K562 (cell line): ENCODE results near the gene MOCOS. TPM values are rescaled to one million over a fixed set of nuclear protein-coding genes. Genes with fewer than 3 reads are reported as not detected.

Experiments
- ATAC-seq: fragments of 200-7000 bp; cut with Tn5 transposase; 3 replicates; pipeline ENCODE4 v1.9.1; 2020; ENCODE audit warnings: moderate library complexity
- BruUV-seq: library from RNA; stranded (reverse); fragments of 400-500 nt; replicated peaks from 2 replicates; lab custom pipeline; 2021; lab: Mats Ljungman, UMichigan
- CTCF ChIA-PET: fragments of 300-600 bp; formaldehyde crosslinking; extraction: SDS; loops from one replicate; lab custom pipeline; 2021; ENCODE audit warnings: low intra/inter-chr PET ratio; lab: Yijun Ruan, JAX
- POLR2A ChIA-PET: fragments of 300-600, 350-650 bp; sonication (Branson Sonifier 250); formaldehyde crosslinking; extraction: SDS; loops from one replicate; lab custom pipeline; 2021; ENCODE audit warnings: antibody characterized with exemption, inconsistent platforms; lab: Yijun Ruan, JAX
- DNase-seq, 4 experiments: peaks; one replicate each; pipeline versions ENCODE4 v3.0.0 to v3.0.0-alpha.2; 2011 to 2018; ENCODE audit warnings: low spot score in 3 of 4, mixed read lengths in 3 of 4; ENCODE audit errors: extremely low read depth in 1 of 4
- FAIRE-seq: peaks from 2 replicates; lab custom pipeline; 2011; peaks lifted over from hg19 to GRCh38; lab: Jason Lieb, UNC
- H2AFZ ChIP-seq: 2 replicates; pipeline ENCODE4 v1.6.0; 2011; ENCODE audit warnings: low read depth, low read length, control low read depth, inconsistent platforms
- H3K27ac ChIP-seq: fragments of 200-600 bp; 3 replicates; pipeline ENCODE4 v1.8.0; 2011; ENCODE audit warnings: low read depth, mild to moderate bottlenecking, control low read depth, inconsistent platforms, low read length, moderate library complexity, mixed read lengths; ENCODE audit errors: extremely low read depth
- H3K27me3 ChIP-seq, 2 experiments: fragments of 300-600 bp in 1 of 2; 2 replicates in 1 of 2; 3 replicates in 1 of 2; pipeline versions ENCODE4 v1.6.0 to v1.8.0; 2011; ENCODE audit warnings: inconsistent platforms in 2 of 2, low read length in 2 of 2, mild to moderate bottlenecking in 1 of 2, mixed read lengths in 1 of 2, moderate library complexity in 1 of 2; ENCODE audit not compliant: control insufficient read depth in 2 of 2, insufficient read depth in 2 of 2
- H3K36me3 ChIP-seq: fragments of 300-600 bp; 3 replicates; pipeline ENCODE4 v1.8.0; 2011; ENCODE audit warnings: mild to moderate bottlenecking, low read length, inconsistent platforms; ENCODE audit not compliant: control insufficient read depth, insufficient read depth
- H3K4me1 ChIP-seq, 2 experiments: fragments of 200-600 bp in 1 of 2; replicated peaks in 1 of 2; 2 replicates in 1 of 2; 3 replicates in 1 of 2; pipeline versions ENCODE4 v1.5.1 to v1.8.0; 2011; ENCODE audit warnings: inconsistent platforms in 2 of 2, low read length in 2 of 2, mild to moderate bottlenecking in 1 of 2, mixed read lengths in 1 of 2, moderate library complexity in 1 of 2; ENCODE audit not compliant: control insufficient read depth in 2 of 2, insufficient read depth in 2 of 2
- H3K4me2 ChIP-seq: 2 replicates; pipeline ENCODE4 v1.6.1; 2011; ENCODE audit warnings: low read length, control low read depth, inconsistent platforms, mixed read lengths; ENCODE audit not compliant: insufficient read depth
- H3K4me3 ChIP-seq: fragments of 200-600 bp; sonication (generic), shearing (Covaris generic); 2 replicates; pipeline ENCODE4 v1.5.1; 2016; ENCODE audit warnings: control low read depth, inconsistent platforms
- H3K79me2 ChIP-seq: fragments of 200-600 bp; 3 replicates; pipeline ENCODE4 v1.8.0; 2011; ENCODE audit warnings: low read length, inconsistent platforms; ENCODE audit not compliant: control insufficient read depth, insufficient read depth
- H3K9ac ChIP-seq, 2 experiments: 2 replicates each; pipeline versions ENCODE4 v1.6.0 to v1.6.1; 2011; ENCODE audit warnings: low read depth in 2 of 2, low read length in 2 of 2, control low read depth in 1 of 2, inconsistent platforms in 1 of 2, mild to moderate bottlenecking in 1 of 2, mixed read lengths in 1 of 2; ENCODE audit not compliant: insufficient read depth in 1 of 2
- H3K9me1 ChIP-seq: one replicate; pipeline ENCODE4 v1.6.0; 2011; ENCODE audit warnings: inconsistent platforms, mild to moderate bottlenecking, low read length, moderate library complexity; ENCODE audit not compliant: control insufficient read depth, insufficient read depth
- H3K9me3 ChIP-seq: replicated peaks from 2 replicates; pipeline ENCODE4 v1.5.1; 2011; ENCODE audit warnings: low read depth, low read length, inconsistent platforms; ENCODE audit not compliant: control insufficient read depth, insufficient read depth
- H4K20me1 ChIP-seq: replicated peaks from 2 replicates; pipeline ENCODE4 v1.6.1; 2011; ENCODE audit warnings: low read length, inconsistent platforms, mixed read lengths; ENCODE audit not compliant: control insufficient read depth, insufficient read depth
- AFF4 ChIP-seq: sonication (generic); formaldehyde crosslinking; IDR thresholded peaks from 2 replicates; pipeline ENCODE4 v1.8.0; 2023; ENCODE audit warnings: mild to moderate bottlenecking, missing genetic modification reagents
- BRD9 ChIP-seq: fragments of 450-650 bp; IDR thresholded peaks from 2 replicates; pipeline ENCODE4 v1.6.1; 2018; ENCODE audit warnings: low read depth; ENCODE audit not compliant: partially characterized antibody
- CBX5 ChIP-seq: IDR thresholded peaks from 2 replicates; pipeline ENCODE4 v1.6.1; 2014; ENCODE audit warnings: low read depth, borderline replicate concordance
- FOXA3 ChIP-seq, 2 experiments: fragments of 450-650 bp in 1 of 2; sonication (generic) in 1 of 2; formaldehyde crosslinking; IDR thresholded peaks in 1 of 2; conservative IDR thresholded peaks in 1 of 2; 2 replicates each; pipeline versions ENCODE4 v1.4.0 to v1.8.0; 2020 to 2022; ENCODE audit warnings: mild to moderate bottlenecking in 2 of 2, missing genetic modification reagents in 1 of 2
- FOXJ2 ChIP-seq: fragments of 200-800 bp; sonication (Bioruptor generic); IDR thresholded peaks from 2 replicates; pipeline ENCODE4 v1.6.1; 2016; ENCODE audit warnings: missing genetic modification characterization, missing compliant biosample characterization
- MEF2D ChIP-seq: conservative IDR thresholded peaks from 2 replicates; pipeline ENCODE4 v1.6.1; 2016; ENCODE audit warnings: low read depth, missing genetic modification characterization, missing compliant biosample characterization
- PHF20 ChIP-seq: fragments of 450-650 bp; IDR thresholded peaks from 2 replicates; pipeline ENCODE4 v1.6.1; 2018; ENCODE audit not compliant: partially characterized antibody
- SPI1 ChIP-seq: IDR thresholded peaks from 2 replicates; pipeline ENCODE4 v1.6.1; 2011; ENCODE audit warnings: low read depth, low read length, control low read depth, borderline replicate concordance
- SREBF2 ChIP-seq: sonication (generic); formaldehyde crosslinking; IDR thresholded peaks from 2 replicates; pipeline ENCODE4 v1.4.0; 2020; ENCODE audit warnings: mild to moderate bottlenecking, missing genetic modification reagents
- SRSF3 ChIP-seq: fragments of 200-400 bp; formaldehyde crosslinking; IDR thresholded peaks from 2 replicates; pipeline ENCODE4 v1.6.1; 2016; ENCODE audit warnings: mild to moderate bottlenecking, low read length, moderate library complexity; ENCODE audit not compliant: insufficient read depth
- TCF7L2 ChIP-seq: fragments of 150-350 bp; IDR thresholded peaks from 2 replicates; pipeline ENCODE4 v1.6.1; 2016; ENCODE audit warnings: low read depth, mild to moderate bottlenecking, low read length, moderate library complexity
- TEAD1 ChIP-seq, 2 experiments: fragments of 450-650 bp in 1 of 2; sonication (generic) in 1 of 2; formaldehyde crosslinking; IDR thresholded peaks; 2 replicates each; pipeline versions ENCODE4 v1.4.0 to v1.8.0; 2020 to 2022; ENCODE audit warnings: mild to moderate bottlenecking in 2 of 2, missing genetic modification reagents in 1 of 2
- TRIM24 ChIP-seq, 2 experiments: fragments of 450-650 bp; IDR thresholded peaks; 2 replicates each; pipeline ENCODE4 v1.6.1; 2016
- USF1 ChIP-seq: sonication (generic); formaldehyde crosslinking; IDR thresholded peaks from 2 replicates; pipeline ENCODE4 v1.9.0; 2022; ENCODE audit warnings: mild to moderate bottlenecking, missing genetic modification reagents
- ZFP36 ChIP-seq: fragments of 150-350 bp; IDR thresholded peaks from 2 replicates; pipeline ENCODE4 v1.6.1; 2018; ENCODE audit warnings: low read length, low read depth; ENCODE audit not compliant: partially characterized antibody
- WGBS: fragments of 100-300 bp; shearing (Covaris generic); methylation state at CpG from one replicate; pipeline ENCODE4 v1.1.6; 2016; ENCODE audit warnings: low coverage, mixed read lengths; ENCODE audit not compliant: insufficient coverage; ENCODE audit errors: missing lambda C conversion rate; 5-methylcytosine and 5-hydroxymethylcytosine counted together
- in situ Hi-C: fragments of 300-500 bp; cut with MboI; formaldehyde crosslinking; loops from 4 replicates; pipeline ENCODE4 v1.15.0; 2018; ENCODE audit warnings: inconsistent platforms, mixed read lengths
- intact Hi-C: fragments of 100-400 bp; cut with micrococcal nuclease; formaldehyde crosslinking; loops from 2 replicates; pipeline ENCODE4 v1.14.2; 2022
- polyA plus RNA-seq, 8 experiments: library from polyadenylated mRNA; depleted of rRNA in 4 of 8; stranded (reverse) in 5 of 8; unstranded in 3 of 8; fragments of >200 nt; fragmentation: Nextera tagmentation in 2 of 8; fragmentation: Illumina TruSeq in 1 of 8; extraction: Ambion mirVana in 2 of 8; extraction: Trizol in 1 of 8; gene quantifications; 2 replicates each; pipeline versions ENCODE4 v1.2.1 to v1.2.3, GENCODE V29; 2011 to 2014; ENCODE audit warnings: inconsistent platforms in 1 of 8, missing spikeins in 1 of 8
- total RNA-seq, 7 experiments: library from RNA; depleted of rRNA in 6 of 7; stranded (reverse); fragments of >200 nt in 6 of 7; fragmentation: Illumina TruSeq in 2 of 7; extraction: Trizol in 2 of 7; gene quantifications; 2 replicates each; pipeline versions ENCODE4 v1.2.1 to v1.2.3, GENCODE V29; 2011 to 2021; ENCODE audit warnings: low replicate concordance in 1 of 7

The MOCOS gene
- total and polyA plus RNA-seq, 9 of the 15 experiments (the other 6 are each of a cell fraction or from before 2014, with no cell fraction given): 4.5 to 12.4 (median 9.1) TPM

DNA sequence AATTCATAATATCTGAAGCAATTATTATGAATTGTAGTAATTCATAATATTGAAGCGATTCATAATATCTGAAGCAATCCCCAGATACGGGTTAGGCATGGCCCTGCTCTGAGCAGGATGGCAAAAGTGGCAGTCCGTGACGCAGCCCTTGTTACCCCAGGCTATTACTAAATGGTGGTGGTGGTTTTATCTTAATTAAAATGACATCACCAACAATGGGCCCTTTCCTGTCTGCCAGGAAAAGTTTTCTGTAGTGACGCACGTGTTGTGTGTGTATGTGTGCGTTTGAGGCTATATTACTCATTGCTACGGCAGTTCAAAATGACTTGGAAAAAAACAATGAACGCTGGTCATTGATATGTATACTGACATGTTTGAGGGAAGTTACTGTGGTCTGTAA lies 10.6 kb upstream of the MOCOS start:
- ATAC-seq: no peak
- no peak for FAIRE-seq
- no peak for TF ChIP-seq SREBF2 (CRISPR knock-in tag)
- TF ChIP-seq CBX5: no peak
- no peak for TF ChIP-seq BRD9
- no peak for TF ChIP-seq AFF4 (CRISPR knock-in tag)
- no peak for TF ChIP-seq USF1
- no peak for TF ChIP-seq ZFP36
- no peak for TF ChIP-seq FOXJ2
- no peak for TF ChIP-seq PHF20
- no peak for TF ChIP-seq FOXA3 (CRISPR knock-in tag; conservative IDR thresholded peaks at IDR 0.05 in 1 of 2, IDR thresholded peaks at IDR 0.05 in 1 of 2)
- no peak for TF ChIP-seq TEAD1 (CRISPR knock-in tag; IDR thresholded peaks at IDR 0.05)
- no peak for TF ChIP-seq SPI1
- TF ChIP-seq TRIM24 (IDR thresholded peaks at IDR 0.05): no peak
- no peak for TF ChIP-seq SRSF3
- no peak for TF ChIP-seq TCF7L2
- no peak for TF ChIP-seq MEF2D (tag)

More for the DNA sequence above, 10.6 kb upstream of the MOCOS start:
- BruUV-seq: no TSS peak
- H3K4me2 ChIP-seq: no peak overlapping the region
- H3K9me3 ChIP-seq: no peaks in the 10 kb centered on the region
- H3K27ac ChIP-seq: no peak overlapping the region
- ChIA-PET POLR2A (interaction anchor here (1.0 to 2.1 kb wide), 3 partner anchors 10 to 36 kb away, joined by 3 to 7 read pairs (median 3); partner anchors contain the start of gene MOCOS), CTCF (no interaction called here)
- H3K27me3 ChIP-seq: no peaks in the 10 kb centered on the region
- H3K79me2 ChIP-seq: no peaks in the 10 kb centered on the region
- no peak overlapping the region for H2AFZ ChIP-seq
- in situ Hi-C loops: no loop called here
- intact Hi-C loops: no loop called here
- no peak overlapping the region for H3K9ac ChIP-seq
- 87% methylated on average over 9 of the region's 9 CpGs for WGBS
- H4K20me1 ChIP-seq: no peaks in the 10 kb centered on the region
- DNase-seq: no peak
- peaks cover 54% of the 10 kb centered on the region for H3K36me3 ChIP-seq
- peaks cover 0 to 14% of the 10 kb centered on the region in 2 experiments; a peak in 4 of 5 replicates for H3K4me1 ChIP-seq
- H3K4me3 ChIP-seq: no peak overlapping the region
- no peaks in the 10 kb centered on the region for H3K9me1 ChIP-seq
